ENCODE measurements around the gene NHS. TPM values are rescaled to one million over a fixed set of nuclear protein-coding genes. Genes with fewer than 3 reads are reported as not detected.

The NHS gene
- total and polyA plus RNA-seq, 2 of the 4 experiments (the other 2 are of a cell fraction), result 0.36 to 0.90 TPM

DNA sequence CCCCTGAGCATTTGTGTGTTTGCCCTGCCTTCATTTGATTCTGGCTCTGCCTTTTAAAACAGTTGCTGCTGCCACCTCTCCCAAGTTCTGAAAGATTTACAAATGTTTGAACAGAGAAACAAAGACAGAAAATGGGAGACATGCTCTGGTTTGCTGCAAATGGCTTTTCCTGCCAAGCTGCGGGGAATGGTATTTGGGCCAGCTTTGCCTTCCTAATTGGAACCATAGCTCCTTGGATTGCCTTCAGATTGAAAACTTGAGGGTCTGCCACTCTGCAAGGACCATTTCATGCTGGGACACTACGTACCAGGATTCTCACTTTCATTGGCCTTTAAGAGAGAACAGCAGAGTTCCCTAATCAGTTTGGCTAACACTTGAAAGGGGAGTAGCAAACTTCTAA, 74.9 kb downstream of the NHS start:
- Histone ChIP-seq H2AFZ (replicated peaks; ENCODE audit: low read length, poor library complexity) (no peak overlapping the region), H2BK15ac (ENCODE audit: low read depth, low read length) (no peak overlapping the region), H2BK120ac (ENCODE audit: low read depth, low read length) (no peak overlapping the region), H3K36me3 (ENCODE audit: control insufficient read depth, insufficient read depth, low read length) (no peaks in the 10 kb centered on the region), H4K91ac (ENCODE audit: insufficient read depth, low read depth, low read length) (no peak overlapping the region), H3K18ac (ENCODE audit: low read depth, low read length) (no peak overlapping the region), H4K8ac (ENCODE audit: low read depth in 2 of 2, low read length in 2 of 2) (no peak overlapping the region), H3K4me2 (ENCODE audit: low read depth, low read length) (no peak overlapping the region), H2AK9ac (replicated peaks; ENCODE audit: low read depth, low read length, poor library complexity) (no peak overlapping the region), H3K4me3 (ENCODE audit: insufficient read depth, low read depth, low read length) (no peak overlapping the region), H3K79me1 (ENCODE audit: low read depth in 1 of 2, low read length in 2 of 2) (no peaks in the 10 kb centered on the region), H3K4me1 (ENCODE audit: control insufficient read depth, insufficient read depth, low read length) (no peaks in the 10 kb centered on the region), H3K27ac (ENCODE audit: insufficient read depth, low read length) (no peak overlapping the region), H2AK5ac (ENCODE audit: low read depth, low read length) (no peak overlapping the region), H3K27me3 (ENCODE audit: control insufficient read depth, insufficient read depth, low read length) (peaks cover 10% of the 10 kb centered on the region), H3K9ac (ENCODE audit: low read depth, low read length) (no peak overlapping the region), H3K14ac (replicated peaks; ENCODE audit: low read depth, low read length) (no peak overlapping the region), H2BK20ac (ENCODE audit: low read depth, low read length) (no peak overlapping the region), H3K9me1 (ENCODE audit: insufficient read depth, low read length) (no peaks in the 10 kb centered on the region), H3K23ac (ENCODE audit: low read depth, low read length) (no peak overlapping the region), H3K9me3 (ENCODE audit: control insufficient read depth, insufficient read depth, low read length) (no peaks in the 10 kb centered on the region), H3K4ac (ENCODE audit: low read depth, low read length) (no peak overlapping the region), H4K5ac (ENCODE audit: low read depth, low read length) (no peak overlapping the region), H2BK5ac (ENCODE audit: low read depth, low read length, poor library complexity, severe bottlenecking) (no peak overlapping the region), H3K56ac (ENCODE audit: extremely low read depth, insufficient read depth, low read length) (no peak overlapping the region), H4K20me1 (ENCODE audit: insufficient read depth, low read length) (no peaks in the 10 kb centered on the region)
- ChIA-PET CTCF (no interaction called here), POLR2A (ENCODE audit: unreplicated experiment) (no interaction called here)
- TF ChIP-seq POLR2A (IDR thresholded peaks at IDR 0.05; ENCODE audit: low read depth, low read length), result no peak
- no peak for TF ChIP-seq NFE2L2 (IDR thresholded peaks at IDR 0.05; ENCODE audit: low read depth, low read length)
- TF ChIP-seq RFX5 (IDR thresholded peaks at IDR 0.05; ENCODE audit: low read depth, low read length), result no peak
- no peak for TF ChIP-seq RCOR1 (IDR thresholded peaks at IDR 0.05; ENCODE audit: insufficient replicate concordance, low read length)
- no peak for TF ChIP-seq SMC3 (IDR thresholded peaks at IDR 0.05; ENCODE audit: low read depth, low read length)
- no peak for TF ChIP-seq BHLHE40 (IDR thresholded peaks at IDR 0.05; ENCODE audit: low read depth, low read length)
- TF ChIP-seq MAZ (IDR thresholded peaks at IDR 0.05; ENCODE audit: borderline replicate concordance, low read depth, low read length), result no peak
- no peak for TF ChIP-seq CEBPB (IDR thresholded peaks at IDR 0.05; ENCODE audit: low read depth, low read length)
- no peak for TF ChIP-seq USF2 (IDR thresholded peaks at IDR 0.05; ENCODE audit: low read depth, low read length)
- TF ChIP-seq CHD1 (IDR thresholded peaks at IDR 0.05; ENCODE audit: low read depth, low read length), result no peak
- TF ChIP-seq, protein P1, sequence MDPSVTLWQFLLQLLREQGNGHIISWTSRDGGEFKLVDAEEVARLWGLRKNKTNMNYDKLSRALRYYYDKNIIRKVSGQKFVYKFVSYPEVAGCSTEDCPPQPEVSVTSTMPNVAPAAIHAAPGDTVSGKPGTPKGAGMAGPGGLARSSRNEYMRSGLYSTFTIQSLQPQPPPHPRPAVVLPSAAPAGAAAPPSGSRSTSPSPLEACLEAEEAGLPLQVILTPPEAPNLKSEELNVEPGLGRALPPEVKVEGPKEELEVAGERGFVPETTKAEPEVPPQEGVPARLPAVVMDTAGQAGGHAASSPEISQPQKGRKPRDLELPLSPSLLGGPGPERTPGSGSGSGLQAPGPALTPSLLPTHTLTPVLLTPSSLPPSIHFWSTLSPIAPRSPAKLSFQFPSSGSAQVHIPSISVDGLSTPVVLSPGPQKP (IDR thresholded peaks at IDR 0.05; ENCODE audit: borderline replicate concordance, low read depth, low read length), result no peak
- TF ChIP-seq CTCF (conservative IDR thresholded peaks at IDR 0.05; ENCODE audit: low read depth, low read length), result no peak
- no peak for TF ChIP-seq MXI1 (IDR thresholded peaks at IDR 0.05; ENCODE audit: borderline replicate concordance, low read depth, low read length)
- TF ChIP-seq FOS (IDR thresholded peaks at IDR 0.05; ENCODE audit: low read depth, low read length), result no peak
- no peak for TF ChIP-seq RAD21 (IDR thresholded peaks at IDR 0.05; ENCODE audit: low read length)
- no peak for TF ChIP-seq MAFK (IDR thresholded peaks at IDR 0.05; ENCODE audit: low read depth, low read length)
- intact Hi-C loops (cut with micrococcal nuclease), result no loop called here
- in situ Hi-C loops (cut with MboI; ENCODE audit: low sequenced_read_pairs), result no loop called here
- WGBS, 2 experiments (ENCODE audit: extremely low coverage in 2 of 2, insufficient read length in 1 of 2), result no CpG with 5 or more reads among the region's 2 CpGs
- DNase-seq (no peak), ATAC-seq (ENCODE audit: low read depth) (no peak)
- no TSS peak for BruUV-seq (replicated peaks)
- dilution Hi-C loops (cut with HindIII; ENCODE audit: low sequenced_read_pairs, unreplicated experiment), result no loop called here
